VCaP (cell line): ENCODE measurements around the gene PLCG2.
A peak's percentile ranks its signal among the peaks of the same experiment; 100 is the strongest.

ENCODE experiments used
- H3K27ac ChIP-seq: fragments of 450-650 bp; 2 replicates; pipeline ENCODE4 v1.5.1; 2017
- CTCF ChIP-seq: fragments of 450-650 bp; conservative IDR thresholded peaks from 2 replicates; pipeline ENCODE4 v1.5.1; 2017; ENCODE audit warnings: mild to moderate bottlenecking, moderate library complexity

The PLCG2 gene

GRCh38 chr16:81863630-81864352 lies 84.7 kb downstream of the PLCG2 start:
- no peak overlapping the region for H3K27ac ChIP-seq
- TF ChIP-seq CTCF: no peak

- no peak for TF ChIP-seq CTCF
- no peak overlapping the region for H3K27ac ChIP-seq
These were observed 85.7 kb downstream of the PLCG2 start for GRCh38 chr16:81864646-81865382.

- TF ChIP-seq CTCF: no peak
- H3K27ac ChIP-seq: peak overlapping the region; percentile 11; the same call in 1 of the 2 replicates
These were observed 87.8 kb downstream of the PLCG2 start for GRCh38 chr16:81866820-81867440.

- no peak overlapping the region for H3K27ac ChIP-seq
- TF ChIP-seq CTCF: no peak
These were observed 89.1 kb downstream of the PLCG2 start for GRCh38 chr16:81868057-81868748.

GRCh38 chr16:81869326-81869725 lies 90.2 kb downstream of the PLCG2 start:
- no peak overlapping the region for H3K27ac ChIP-seq
- TF ChIP-seq CTCF: no peak

GRCh38 chr16:81873206-81873605 lies 94.1 kb downstream of the PLCG2 start:
- H3K27ac ChIP-seq: no peak overlapping the region
- no peak for TF ChIP-seq CTCF
